ENCODE results near the gene OCRL. TPM values are rescaled to one million over a fixed set of nuclear protein-coding genes. Genes with fewer than 3 reads are reported as not detected.
"Not testable (repeated sequence)": the region's sequence is repeated elsewhere in the genome, so short reads cannot be mapped to it uniquely, and the experiment has no call there.

Gene OCRL
- polyA plus RNA-seq, 1 experiment, result 29.6 TPM

GRCh38 chrX:129559783-129560182 is 19.7 kb downstream of the OCRL start:
- no peaks in the 10 kb centered on the region for H3K27me3 ChIP-seq (ENCODE audit: control insufficient read depth, insufficient read depth, low read length)
- DNase-seq (ENCODE audit: low read depth, low spot score), result no peak
- H3K9me3 ChIP-seq (ENCODE audit: control insufficient read depth, insufficient read depth, low read length), result no peaks in the 10 kb centered on the region
- no peak overlapping the region for H3K27ac ChIP-seq (ENCODE audit: low read depth, low read length)
- ChIA-PET POLR2A (no interaction called here), CTCF (interaction anchor here (0.7 kb wide), 1 partner anchor 98 kb away, joined by 3 read pairs; no protein-coding TSS in a partner anchor)
- no peak overlapping the region for H3K4me3 ChIP-seq (ENCODE audit: low read depth, low read length)
- TF ChIP-seq, protein P1, sequence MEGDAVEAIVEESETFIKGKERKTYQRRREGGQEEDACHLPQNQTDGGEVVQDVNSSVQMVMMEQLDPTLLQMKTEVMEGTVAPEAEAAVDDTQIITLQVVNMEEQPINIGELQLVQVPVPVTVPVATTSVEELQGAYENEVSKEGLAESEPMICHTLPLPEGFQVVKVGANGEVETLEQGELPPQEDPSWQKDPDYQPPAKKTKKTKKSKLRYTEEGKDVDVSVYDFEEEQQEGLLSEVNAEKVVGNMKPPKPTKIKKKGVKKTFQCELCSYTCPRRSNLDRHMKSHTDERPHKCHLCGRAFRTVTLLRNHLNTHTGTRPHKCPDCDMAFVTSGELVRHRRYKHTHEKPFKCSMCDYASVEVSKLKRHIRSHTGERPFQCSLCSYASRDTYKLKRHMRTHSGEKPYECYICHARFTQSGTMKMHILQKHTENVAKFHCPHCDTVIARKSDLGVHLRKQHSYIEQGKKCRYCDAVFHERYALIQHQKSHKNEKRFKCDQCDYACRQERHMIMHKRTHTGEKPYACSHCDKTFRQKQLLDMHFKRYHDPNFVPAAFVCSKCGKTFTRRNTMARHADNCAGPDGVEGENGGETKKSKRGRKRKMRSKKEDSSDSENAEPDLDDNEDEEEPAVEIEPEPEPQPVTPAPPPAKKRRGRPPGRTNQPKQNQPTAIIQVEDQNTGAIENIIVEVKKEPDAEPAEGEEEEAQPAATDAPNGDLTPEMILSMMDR (IDR thresholded peaks at IDR 0.05; ENCODE audit: low read depth, low read length), result no peak

DNA sequence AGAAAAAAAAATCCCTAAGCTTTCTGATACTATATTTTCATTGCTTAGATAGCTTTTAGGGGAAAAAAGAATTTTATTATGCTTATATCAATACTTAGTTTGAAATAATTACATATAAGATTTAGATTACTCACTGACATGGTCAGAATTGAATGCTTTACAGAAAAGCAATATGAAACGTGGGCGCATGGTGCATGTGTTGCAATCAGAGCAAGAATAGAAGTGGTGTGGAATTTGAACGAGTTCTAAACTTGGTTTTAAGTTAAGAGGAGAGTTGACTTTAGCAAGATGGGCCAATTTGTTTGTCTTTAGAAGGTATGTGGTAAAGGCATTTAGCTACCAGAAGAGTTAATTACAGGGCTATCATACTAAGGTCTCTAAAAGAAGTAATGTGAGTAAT is 21.4 kb downstream of the OCRL start:
- POLR2A ChIA-PET, result no interaction called here
- H3K4me3 ChIP-seq (ENCODE audit: low read depth, low read length), result no peak overlapping the region
- H3K27me3 ChIP-seq (ENCODE audit: control insufficient read depth, insufficient read depth, low read length), result no peaks in the 10 kb centered on the region
- no peaks in the 10 kb centered on the region for H3K9me3 ChIP-seq (ENCODE audit: control insufficient read depth, insufficient read depth, low read length)
- TF ChIP-seq, protein P1 (IDR thresholded peaks at IDR 0.05; ENCODE audit: low read depth, low read length), result no peak
- CTCF ChIA-PET, result no interaction called here
- no peak overlapping the region for H3K27ac ChIP-seq (ENCODE audit: low read depth, low read length)
- DNase-seq (ENCODE audit: low read depth, low spot score), result no peak

- CTCF ChIA-PET; H3K27ac ChIP-seq (ENCODE audit: low read depth, low read length); H3K9me3 ChIP-seq (ENCODE audit: control insufficient read depth, insufficient read depth, low read length); POLR2A ChIA-PET; DNase-seq (ENCODE audit: low read depth, low spot score); H3K27me3 ChIP-seq (ENCODE audit: control insufficient read depth, insufficient read depth, low read length); H3K4me3 ChIP-seq (ENCODE audit: low read depth, low read length): not testable (repeated sequence)
Observed at GRCh38 chrX:129564345-129564744, 24.3 kb downstream of the OCRL start.

GRCh38 chrX:129565046-129565650 is 25.1 kb downstream of the OCRL start:
- no peaks in the 10 kb centered on the region for H3K27me3 ChIP-seq (ENCODE audit: control insufficient read depth, insufficient read depth, low read length)
- ChIA-PET POLR2A (no interaction called here), CTCF (no interaction called here)
- no peak overlapping the region for H3K4me3 ChIP-seq (ENCODE audit: low read depth, low read length)
- no peaks in the 10 kb centered on the region for H3K9me3 ChIP-seq (ENCODE audit: control insufficient read depth, insufficient read depth, low read length)
- DNase-seq (ENCODE audit: low read depth, low spot score), result no peak
- TF ChIP-seq, protein P1 (IDR thresholded peaks at IDR 0.05; ENCODE audit: low read depth, low read length), result no peak
- H3K27ac ChIP-seq (ENCODE audit: low read depth, low read length), result no peak overlapping the region

GRCh38 chrX:129566073-129566472 is 26.0 kb downstream of the OCRL start:
- Histone ChIP-seq H3K27me3 (ENCODE audit: control insufficient read depth, insufficient read depth, low read length) (no peaks in the 10 kb centered on the region), H3K27ac (ENCODE audit: low read depth, low read length) (no peak overlapping the region), H3K9me3 (ENCODE audit: control insufficient read depth, insufficient read depth, low read length) (no peaks in the 10 kb centered on the region), H3K4me3 (ENCODE audit: low read depth, low read length) (no peak overlapping the region)
- ChIA-PET POLR2A (no interaction called here), CTCF (no interaction called here)
- DNase-seq (ENCODE audit: low read depth, low spot score), result no peak
- TF ChIP-seq, protein P1 (IDR thresholded peaks at IDR 0.05; ENCODE audit: low read depth, low read length), result no peak

DNA sequence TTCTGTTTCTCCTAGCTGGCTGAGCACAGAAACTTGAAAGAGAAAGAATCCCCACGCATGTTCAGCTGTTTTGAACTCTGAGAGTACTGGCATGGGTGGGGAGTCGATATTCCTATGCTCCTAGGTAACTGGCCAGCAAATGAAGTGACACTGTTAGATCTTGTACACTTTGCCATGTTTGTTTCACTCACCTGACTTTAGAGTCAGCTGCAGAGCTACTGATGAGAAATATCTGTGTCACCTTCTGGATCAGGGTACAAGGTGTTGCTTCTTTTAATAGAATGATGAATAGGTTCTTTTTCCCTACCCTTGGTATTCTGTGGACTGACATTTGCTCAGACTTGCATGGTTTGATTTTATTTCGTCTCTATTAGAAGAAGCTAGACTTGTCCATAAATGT is 28.3 kb downstream of the OCRL start:
- ChIA-PET POLR2A (no interaction called here), CTCF (no interaction called here)
- Histone ChIP-seq H3K9me3 (ENCODE audit: control insufficient read depth, insufficient read depth, low read length) (no peaks in the 10 kb centered on the region), H3K27me3 (ENCODE audit: control insufficient read depth, insufficient read depth, low read length) (no peaks in the 10 kb centered on the region), H3K4me3 (ENCODE audit: low read depth, low read length) (no peak overlapping the region), H3K27ac (ENCODE audit: low read depth, low read length) (no peak overlapping the region)
- TF ChIP-seq, protein P1 (IDR thresholded peaks at IDR 0.05; ENCODE audit: low read depth, low read length), result no peak
- no peak for DNase-seq (ENCODE audit: low read depth, low spot score)
